ENCODE results near the gene NUP85. TPM values are rescaled to one million over a fixed set of nuclear protein-coding genes. Genes with fewer than 3 reads are reported as not detected.
"Not testable (repeated sequence)": the region's sequence is repeated elsewhere in the genome, so short reads cannot be mapped to it uniquely, and the experiment has no call there.

NUP85 gene
- polyA plus RNA-seq, 1 of the 3 experiments (the other 2 are of a cell fraction) = 80.5 TPM

GRCh38 chr17:75252039-75252816, 46.7 kb downstream of the NUP85 start:
- WGBS (ENCODE audit: low lambda C conversion rate) = 95% methylated on average over 8 of the region's 8 CpGs
- Histone ChIP-seq H3K36me3 (replicated peaks in 1 of 2; ENCODE audit: control insufficient read depth in 1 of 2, insufficient read depth in 2 of 2, low read length in 1 of 2) (no peaks in the 10 kb centered on the region), H3K4me3 (ENCODE audit: low read depth in 2 of 2, low read length in 1 of 2) (no peak overlapping the region), H2AFZ (ENCODE audit: low read depth) (no peak overlapping the region), H3K4me2 (no peak overlapping the region), H3F3A (replicated peaks; ENCODE audit: insufficient read depth) (no peaks in the 10 kb centered on the region), H3K9me3 (no peaks in the 10 kb centered on the region), H3K9ac (no peak overlapping the region), H3K27me3 (ENCODE audit: insufficient read depth) (no peaks in the 10 kb centered on the region), H3K79me2 (ENCODE audit: insufficient read depth) (peaks cover 79% of the 10 kb centered on the region), H3K9me2 (no peaks in the 10 kb centered on the region), H4K20me1 (ENCODE audit: insufficient read depth) (peaks cover 31% of the 10 kb centered on the region), H3K27ac (ENCODE audit: low read depth in 2 of 2, low read length in 1 of 2) (no peak overlapping the region), H3K4me1 (ENCODE audit: control insufficient read depth in 1 of 2, insufficient read depth in 2 of 2, low read depth in 1 of 2, low read length in 1 of 2) (peaks cover 0 to 2% of the 10 kb centered on the region in 2 experiments; a peak in 1 of 4 replicates)
- DNase-seq = no peak
- CTCF ChIA-PET = interaction anchor here (3.7 to 3.8 kb wide), 2 partner anchors 9 to 13 kb away, joined by 12 to 51 read pairs; partner anchors contain the start of genes GGA3 and MRPS7
- POLR2A ChIA-PET = no interaction called here
- TF ChIP-seq FOSL2 (IDR thresholded peaks at IDR 0.05; ENCODE audit: borderline replicate concordance, low read depth) = no peak
- no peak for TF ChIP-seq MXI1 (IDR thresholded peaks at IDR 0.05; ENCODE audit: low read depth, low read length)
- TF ChIP-seq GABPA (IDR thresholded peaks at IDR 0.05; ENCODE audit: low read depth) = no peak
- TF ChIP-seq GATA2 (CRISPR knock-in tag; IDR thresholded peaks at IDR 0.05) = no peak
- TF ChIP-seq NFIC (IDR thresholded peaks at IDR 0.05; ENCODE audit: borderline replicate concordance) = no peak

GRCh38 chr17:75255954-75256698, 50.6 kb downstream of the NUP85 start:
- H3K9ac ChIP-seq = not testable (repeated sequence)
- WGBS (ENCODE audit: low lambda C conversion rate) = 93% methylated on average over 11 of the region's 11 CpGs

DNA sequence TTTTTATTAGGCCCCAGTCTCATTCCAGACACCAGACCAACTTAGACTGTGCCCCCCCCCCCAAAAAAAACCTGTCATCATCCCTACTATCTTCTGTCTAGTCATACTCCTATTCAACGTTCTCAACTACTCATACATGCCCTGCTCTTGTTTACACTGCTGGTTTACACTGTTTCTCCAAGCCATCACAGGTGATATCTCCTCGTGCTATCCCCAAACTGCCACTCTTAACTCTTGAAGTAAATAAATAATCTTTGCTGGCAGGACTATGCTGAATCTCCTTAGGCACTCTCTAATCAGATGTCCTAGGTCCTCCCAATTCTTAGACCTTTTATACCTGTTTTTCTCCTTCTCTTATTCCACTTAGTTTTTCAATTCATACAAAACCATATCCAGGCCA, 51.7 kb downstream of the NUP85 start:
- Histone ChIP-seq H4K20me1 (ENCODE audit: insufficient read depth) (peaks cover 27% of the 10 kb centered on the region), H3K4me1 (ENCODE audit: control insufficient read depth in 1 of 2, insufficient read depth in 2 of 2, low read depth in 1 of 2, low read length in 1 of 2) (peaks cover 0 to 13% of the 10 kb centered on the region in 2 experiments; a peak in 2 of 4 replicates), H3K79me2 (ENCODE audit: insufficient read depth) (peaks cover 80% of the 10 kb centered on the region)
- H3K9ac ChIP-seq; H2AFZ ChIP-seq (ENCODE audit: low read depth); H3K4me2 ChIP-seq; H3K27ac ChIP-seq (ENCODE audit: low read depth in 2 of 2, low read length in 1 of 2); DNase-seq; H3K36me3 ChIP-seq (replicated peaks in 1 of 2; ENCODE audit: control insufficient read depth in 1 of 2, insufficient read depth in 2 of 2, low read length in 1 of 2); CTCF ChIA-PET; H3F3A ChIP-seq (replicated peaks; ENCODE audit: insufficient read depth); H3K9me3 ChIP-seq; H3K4me3 ChIP-seq (ENCODE audit: low read depth in 2 of 2, low read length in 1 of 2); POLR2A ChIA-PET; H3K9me2 ChIP-seq; H3K27me3 ChIP-seq (ENCODE audit: insufficient read depth): not testable (repeated sequence)
- WGBS (ENCODE audit: low lambda C conversion rate) = 59% methylated on average over 2 of the region's 2 CpGs

More at GRCh38 chr17:75255954-75256698, 50.6 kb downstream of the NUP85 start:
- H3K4me1 ChIP-seq (ENCODE audit: control insufficient read depth in 1 of 2, insufficient read depth in 2 of 2, low read depth in 1 of 2, low read length in 1 of 2) = peaks cover 0 to 12% of the 10 kb centered on the region in 2 experiments; a peak in 2 of 4 replicates
- H3K9me3 ChIP-seq; H3K27ac ChIP-seq (ENCODE audit: low read depth in 2 of 2, low read length in 1 of 2); H3K4me2 ChIP-seq; POLR2A ChIA-PET; DNase-seq; H3K9me2 ChIP-seq; H3F3A ChIP-seq (replicated peaks; ENCODE audit: insufficient read depth); CTCF ChIA-PET; H3K4me3 ChIP-seq (ENCODE audit: low read depth in 2 of 2, low read length in 1 of 2); H3K36me3 ChIP-seq (replicated peaks in 1 of 2; ENCODE audit: control insufficient read depth in 1 of 2, insufficient read depth in 2 of 2, low read length in 1 of 2); H3K27me3 ChIP-seq (ENCODE audit: insufficient read depth); H2AFZ ChIP-seq (ENCODE audit: low read depth): not testable (repeated sequence)
- H3K79me2 ChIP-seq (ENCODE audit: insufficient read depth) = peaks cover 83% of the 10 kb centered on the region
- peaks cover 35% of the 10 kb centered on the region for H4K20me1 ChIP-seq (ENCODE audit: insufficient read depth)

Data from SK-N-SH (cell line).